Posterior cingulate gyrus (tissue), 11 donors: ENCODE results near the gene GTPBP4.
"Not testable (repeated sequence)": the region's sequence is repeated elsewhere in the genome, so short reads cannot be mapped to it uniquely, and the experiment has no call there.

Experiments
- DNase-seq, 10 donors: peaks; one replicate each; pipeline versions ENCODE4 v3.0.0 to v3.0.0-alpha.2; 2020 to 2021; ENCODE audit warnings: mixed read lengths in 3 of 10
- intact Hi-C: fragments of 100-400 bp; cut with DNase I; formaldehyde crosslinking; loops from one replicate; pipeline ENCODE4 v1.15.1; 2023

The GTPBP4 gene

DNA sequence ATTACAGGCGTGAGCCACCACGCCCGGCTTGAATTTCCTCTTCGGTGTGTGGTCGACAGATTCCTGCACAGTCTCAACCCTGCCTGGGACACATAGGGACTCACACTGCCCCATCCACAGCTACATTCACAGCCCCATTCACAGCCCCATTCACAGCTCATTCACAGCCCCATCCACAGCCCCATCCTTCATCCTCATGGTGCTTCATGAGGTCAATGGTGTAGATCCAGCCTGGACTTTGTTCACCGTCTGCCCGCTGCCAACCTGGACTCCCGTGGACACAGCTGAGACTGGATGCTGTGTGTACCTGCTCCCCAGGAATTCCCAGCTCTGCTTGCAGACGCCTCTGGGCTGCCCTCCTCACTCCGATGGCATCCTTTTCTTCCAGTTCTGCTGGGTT is 32.2 kb downstream of the GTPBP4 start:
- intact Hi-C loops, result no loop called here
- no peak for DNase-seq

DNA sequence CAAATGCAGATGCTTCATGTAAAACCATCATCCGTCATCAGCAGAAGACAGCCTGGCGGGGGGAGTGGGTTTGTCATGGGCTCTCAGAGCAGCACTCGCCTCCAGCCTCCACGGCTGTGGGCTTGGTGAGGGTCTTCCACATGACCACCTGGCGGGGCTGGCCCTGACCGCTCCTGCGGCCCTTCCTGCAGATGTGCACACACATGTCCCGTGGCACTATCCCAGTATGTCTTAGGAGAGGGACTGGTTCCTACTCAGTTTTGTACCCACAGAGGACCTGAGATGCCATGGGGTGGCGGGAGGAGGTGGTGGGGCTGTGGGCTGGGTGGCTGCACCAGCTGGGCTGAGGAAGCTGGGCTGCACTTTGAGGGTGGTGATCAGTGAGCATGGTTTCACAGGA is 32.7 kb downstream of the GTPBP4 start:
- intact Hi-C loops, result no loop called here
- DNase-seq, result no peak

DNA sequence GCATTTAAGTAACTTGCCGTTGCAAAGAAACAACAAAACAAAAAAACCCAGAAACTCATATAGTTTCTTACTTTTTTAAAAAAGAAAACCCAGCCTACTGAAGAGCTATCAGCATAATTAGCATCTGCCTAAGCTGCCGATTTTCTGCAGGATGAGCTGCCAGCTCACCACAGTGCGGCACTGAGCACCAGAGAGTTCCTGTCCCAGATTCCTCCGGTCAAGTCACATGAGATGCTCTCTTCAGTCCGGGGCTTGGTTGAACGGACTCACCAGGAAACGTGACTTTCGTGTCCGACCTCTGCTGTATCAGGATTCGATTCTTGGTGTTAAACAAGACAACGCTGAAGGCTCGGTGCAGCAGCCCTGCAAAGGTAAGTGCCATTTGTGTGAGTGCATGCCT is 34.2 kb downstream of the GTPBP4 start:
- intact Hi-C loops, result no loop called here
- peak in 8 of 10 donors; percentile 27 to 96 (median 63) for DNase-seq

DNA sequence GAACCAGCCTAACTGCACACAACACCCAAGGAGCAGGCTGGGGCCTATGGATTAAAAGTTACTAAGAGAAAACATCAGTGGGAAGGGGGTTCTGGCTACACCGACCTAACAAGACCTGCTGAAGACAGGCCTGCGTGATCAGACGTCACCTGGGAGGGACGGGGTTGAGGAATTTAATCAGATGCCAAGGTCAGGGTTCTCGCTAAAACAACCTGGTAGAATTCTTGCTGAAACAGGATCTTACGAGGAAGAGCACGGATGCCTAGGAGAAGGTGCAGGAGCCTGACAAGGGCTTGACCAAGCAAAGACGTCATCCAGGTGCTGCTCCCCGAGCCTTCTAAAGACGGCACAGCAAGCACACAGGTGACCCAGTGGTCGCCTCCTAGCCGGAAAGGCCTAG is 35.9 kb downstream of the GTPBP4 start:
- intact Hi-C loops, result no loop called here
- DNase-seq, result no peak

DNA sequence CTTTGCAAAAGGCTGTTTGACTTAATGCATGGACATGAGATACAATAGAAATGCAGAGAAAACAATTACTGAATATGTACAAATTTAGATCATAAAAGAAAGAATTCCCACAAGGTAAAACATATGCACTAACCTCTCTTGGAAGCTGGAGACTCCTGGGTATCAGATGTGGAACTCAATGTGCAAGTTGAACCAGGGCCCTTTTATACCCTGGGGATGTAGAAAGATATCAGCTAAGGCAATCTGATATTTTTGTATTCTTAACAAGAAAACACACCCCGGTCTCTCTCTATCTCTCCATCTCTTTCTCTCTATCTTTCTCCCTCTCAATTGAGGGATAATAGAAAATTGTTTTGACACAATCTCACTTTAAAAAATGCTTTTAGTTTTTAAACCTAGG is 37.4 kb downstream of the GTPBP4 start, which contains the start of gene IDI2:
TSS of gene IDI2 (minus strand) at position 177 of the 400 bp plus-strand sequence. CDS start 1,136 bp downstream, outside the sequence.
- intact Hi-C loops, result no loop called here
- DNase-seq, result no peak

DNA sequence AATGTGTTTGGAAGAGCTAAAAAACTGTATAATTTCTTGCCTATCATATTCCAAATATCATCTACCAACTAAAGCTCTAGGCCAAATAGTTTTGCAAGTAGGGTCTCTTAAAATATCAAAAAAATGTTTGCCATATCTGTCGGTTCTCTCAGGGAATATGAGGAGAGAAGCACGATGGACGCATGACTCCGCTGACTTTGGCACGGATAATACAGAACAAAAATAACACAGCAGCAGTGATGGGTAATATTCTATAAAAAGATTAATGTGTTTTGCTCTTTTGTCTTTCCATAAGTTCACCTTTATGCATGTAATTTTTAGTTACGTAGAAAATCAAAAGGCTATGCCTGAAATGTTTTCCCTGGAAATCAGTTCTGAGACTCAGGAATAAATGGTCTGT is 38.3 kb downstream of the GTPBP4 start:
- intact Hi-C loops, result no loop called here
- no peak for DNase-seq

DNA sequence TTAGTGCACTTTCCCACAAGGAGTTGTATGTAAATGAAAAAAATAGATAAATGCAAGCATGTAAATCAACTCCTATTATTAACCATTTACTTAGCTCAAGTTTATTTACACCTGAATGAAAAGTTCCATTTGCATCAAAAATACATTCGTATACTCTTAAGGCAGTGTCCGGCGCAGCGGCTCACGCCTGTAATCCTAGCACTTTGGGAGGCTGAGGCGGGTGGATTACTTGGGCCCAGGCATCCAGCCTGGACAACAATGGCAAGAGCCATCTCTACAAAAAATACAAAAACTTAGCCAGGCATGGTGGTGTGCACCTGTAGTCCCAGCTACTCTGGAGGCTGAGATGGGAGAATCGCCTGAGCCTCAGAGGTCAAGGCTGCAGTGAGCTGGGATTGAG is 41.6 kb downstream of the GTPBP4 start:
- DNase-seq, result no peak
- intact Hi-C loops, result no loop called here

DNA sequence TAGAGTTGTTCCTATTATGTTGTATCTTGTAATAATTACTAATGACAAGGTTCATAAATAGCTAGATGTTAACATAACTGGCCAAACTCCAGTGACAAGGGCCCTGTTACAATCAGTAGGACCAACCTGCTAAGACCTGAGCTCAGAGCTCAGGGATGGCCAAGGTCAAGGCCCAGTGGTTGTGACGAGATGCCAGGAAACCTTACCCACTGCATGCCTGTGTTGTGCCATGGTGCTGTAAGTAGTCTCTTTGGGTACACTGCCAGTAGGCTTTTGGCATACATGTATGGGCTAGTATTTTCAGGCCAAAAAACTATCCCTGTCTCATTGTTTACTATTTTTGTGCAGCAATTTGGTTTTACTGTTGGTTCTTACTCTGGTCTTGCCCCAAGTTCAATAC is 45.4 kb downstream of the GTPBP4 start:
- intact Hi-C loops, result no loop called here
- no peak for DNase-seq

DNA sequence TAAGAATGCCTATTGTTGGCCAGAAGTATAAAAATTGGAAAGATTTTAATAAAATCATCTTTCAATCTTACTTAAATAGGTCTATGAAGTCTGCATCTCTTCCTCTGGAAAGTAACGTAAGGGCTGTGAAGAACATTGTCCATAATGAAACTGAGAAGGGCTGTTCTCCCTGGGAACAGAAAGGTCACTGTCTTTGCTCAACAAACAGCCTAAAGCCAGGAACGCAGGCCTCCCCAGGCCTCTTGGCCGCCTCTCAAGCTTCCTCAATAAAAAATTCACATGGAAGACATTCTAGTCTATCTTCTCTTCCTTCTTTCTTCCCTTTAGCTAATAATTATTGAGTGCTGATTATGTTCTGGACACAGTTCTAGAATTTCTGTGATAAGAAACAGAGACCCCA is 46.5 kb downstream of the GTPBP4 start:
- DNase-seq, result peak in 1 of 10 donors; percentile 43
- intact Hi-C loops, result no loop called here

DNA sequence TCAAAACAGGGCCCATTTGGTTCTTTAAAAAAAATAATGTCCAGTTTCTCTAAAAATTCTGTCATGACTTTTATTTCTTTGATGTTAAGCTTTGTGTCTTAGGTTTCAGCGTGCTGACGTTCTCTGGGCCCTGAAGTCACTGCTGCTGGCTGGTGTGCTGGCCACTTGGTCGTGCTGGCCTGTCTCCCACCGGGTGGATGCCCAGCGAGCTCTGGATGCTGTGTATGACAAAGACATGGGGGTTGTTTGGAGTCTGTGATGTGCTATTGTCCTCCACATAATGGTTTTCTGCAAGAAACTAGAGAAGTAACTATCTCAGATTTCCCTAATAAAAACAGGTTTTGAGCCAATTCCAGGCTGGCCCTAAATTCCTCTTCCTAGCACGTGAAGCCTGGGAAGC is 47.0 kb downstream of the GTPBP4 start:
- intact Hi-C loops, result no loop called here
- peak in 9 of 10 donors; percentile 30 to 94 (median 56) for DNase-seq

DNA sequence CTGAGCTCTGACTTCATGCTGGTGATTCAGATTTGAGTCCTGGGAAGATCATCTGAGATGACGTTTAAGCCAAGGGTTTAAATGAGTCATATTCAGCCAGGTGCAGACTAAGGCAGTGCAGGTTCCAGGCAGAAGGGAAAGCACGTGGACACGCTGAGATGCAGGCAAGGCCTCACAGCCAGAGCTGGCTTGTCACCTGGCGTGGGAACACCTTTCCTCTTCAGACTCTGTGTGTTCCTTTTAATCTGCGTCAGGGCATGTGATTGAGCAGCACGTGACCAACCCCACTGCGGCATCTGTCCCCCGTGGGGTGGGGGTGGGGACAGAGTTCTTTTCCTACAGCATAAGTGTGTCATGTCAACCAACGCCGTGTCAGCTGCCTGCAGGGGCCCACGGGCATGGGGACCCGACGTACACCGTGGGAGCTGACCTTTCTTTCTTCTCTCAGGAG is 48.1 kb downstream of the GTPBP4 start:
- intact Hi-C loops, result no loop called here
- DNase-seq, result no peak

DNA sequence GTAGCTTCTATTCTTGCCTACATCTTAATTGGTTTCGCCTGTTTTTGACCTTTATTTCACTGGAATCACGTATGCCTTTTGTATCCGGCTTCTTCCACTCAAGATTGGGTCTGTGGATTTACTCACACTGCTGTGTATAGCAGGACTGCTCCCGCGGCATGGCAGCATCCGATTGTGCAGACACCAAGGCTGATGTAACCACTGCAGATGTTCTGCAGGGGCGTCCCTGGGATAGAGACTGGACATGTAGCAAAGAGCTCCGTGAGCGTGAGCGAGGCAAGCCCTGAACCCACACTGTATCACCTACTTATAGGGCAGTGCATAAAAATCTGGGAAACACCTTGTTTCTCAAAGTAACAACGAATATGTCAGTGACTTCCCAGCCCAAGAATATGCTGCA is 48.9 kb downstream of the GTPBP4 start:
- peak in 4 of 10 donors; percentile 32 to 95 (median 62) for DNase-seq
- intact Hi-C loops, result no loop called here

DNA sequence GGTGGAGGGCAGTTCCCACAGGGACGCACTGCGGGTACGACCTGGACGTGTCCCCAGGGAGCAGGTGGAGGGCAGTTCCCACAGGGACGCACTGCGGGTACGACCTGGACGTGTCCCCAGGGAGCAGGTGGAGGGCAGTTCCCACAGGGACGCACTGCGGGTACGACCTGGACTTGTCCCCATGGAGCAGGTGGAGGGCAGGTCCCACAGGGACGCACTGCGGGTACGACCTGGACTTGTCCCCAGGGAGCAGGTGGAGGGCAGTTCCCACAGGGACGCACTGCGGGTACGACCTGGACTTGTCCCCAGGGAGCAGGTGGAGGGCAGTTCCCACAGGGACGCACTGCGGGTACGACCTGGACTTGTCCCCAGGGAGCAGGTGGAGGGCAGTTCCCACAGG is 50.5 kb downstream of the GTPBP4 start:
- DNase-seq, intact Hi-C loops: not testable (repeated sequence)

DNA sequence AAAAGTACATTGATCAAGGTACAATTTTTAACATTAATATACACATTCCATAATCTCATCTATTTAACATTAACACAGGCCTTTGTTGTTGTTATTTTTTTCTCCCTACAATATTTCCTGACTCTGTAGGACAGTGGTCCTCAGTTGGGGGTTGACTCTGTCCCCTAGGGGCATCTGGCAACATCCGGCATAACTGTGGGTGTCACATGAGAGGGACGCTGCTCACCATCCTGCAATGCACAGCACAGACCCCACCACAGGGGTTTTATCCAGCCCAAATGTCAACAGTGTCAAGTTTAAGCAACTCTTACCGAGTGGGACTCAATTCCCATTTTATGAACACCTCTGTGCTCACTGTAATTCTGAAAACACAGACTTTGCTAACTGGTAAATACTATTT is 51.9 kb downstream of the GTPBP4 start:
- no peak for DNase-seq
- intact Hi-C loops, result no loop called here

DNA sequence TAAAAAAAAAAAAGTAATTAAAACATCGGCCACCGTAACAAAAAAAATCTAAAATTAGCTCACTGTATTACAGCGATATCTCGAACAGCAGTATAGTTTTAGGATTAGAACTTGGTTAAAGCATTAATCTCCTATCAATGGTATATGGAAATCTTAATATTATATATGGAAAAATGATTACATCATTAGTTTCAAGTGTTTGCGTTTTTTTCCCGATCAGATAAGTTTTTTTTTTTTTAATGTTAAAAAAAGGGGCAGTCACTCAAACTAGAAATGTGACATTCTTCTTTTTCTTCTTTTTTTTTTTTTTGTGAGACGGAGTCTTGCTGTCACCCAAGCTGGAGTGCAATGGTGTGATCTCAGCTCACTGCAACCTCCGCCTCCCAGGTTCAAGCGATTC is 53.3 kb downstream of the GTPBP4 start:
- intact Hi-C loops, result no loop called here
- DNase-seq, result no peak

DNA sequence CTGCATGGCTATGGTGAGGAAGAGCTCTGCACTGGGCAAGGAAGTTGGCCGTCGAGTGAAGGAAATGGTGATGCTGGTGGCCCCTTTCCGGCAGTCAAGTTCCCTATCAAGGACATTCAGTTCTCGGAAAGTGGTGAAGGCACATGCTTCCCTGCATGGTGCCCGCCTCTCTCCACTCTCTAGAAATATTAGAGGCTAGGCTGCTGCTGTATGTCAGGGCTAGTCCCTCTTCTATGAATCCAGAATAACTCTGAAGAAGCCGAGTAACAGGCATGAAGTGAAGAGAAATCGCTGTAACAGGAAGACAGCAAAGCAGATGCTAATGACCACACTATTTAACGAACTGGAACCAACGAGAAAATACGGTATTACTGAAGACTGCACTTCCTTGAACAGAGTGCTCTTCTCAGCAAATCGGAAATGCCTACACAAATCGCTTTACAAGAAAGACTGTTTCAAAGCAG is 55.3 kb downstream of the GTPBP4 start:
- DNase-seq, result no peak
- intact Hi-C loops, result no loop called here

DNA sequence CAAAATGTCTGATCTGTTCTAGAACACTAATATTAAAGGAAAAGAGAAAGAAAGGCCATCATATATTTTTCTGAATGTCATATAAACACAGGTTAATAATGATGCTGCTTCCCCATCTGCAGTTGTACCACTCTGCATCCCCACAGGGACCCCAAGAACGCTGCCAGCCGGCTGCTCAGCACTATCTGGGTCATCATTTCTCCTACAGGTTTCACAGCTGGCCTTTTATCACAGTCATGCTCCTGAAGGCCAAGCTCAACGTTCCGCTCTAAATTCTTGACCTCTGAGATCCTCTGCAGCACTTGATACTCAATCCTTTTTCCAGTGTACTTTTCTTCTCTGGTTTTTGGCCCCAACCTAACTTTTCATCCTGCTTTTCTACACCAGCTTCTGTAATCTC is 55.9 kb downstream of the GTPBP4 start:
- intact Hi-C loops, result no loop called here
- DNase-seq, result no peak

DNA sequence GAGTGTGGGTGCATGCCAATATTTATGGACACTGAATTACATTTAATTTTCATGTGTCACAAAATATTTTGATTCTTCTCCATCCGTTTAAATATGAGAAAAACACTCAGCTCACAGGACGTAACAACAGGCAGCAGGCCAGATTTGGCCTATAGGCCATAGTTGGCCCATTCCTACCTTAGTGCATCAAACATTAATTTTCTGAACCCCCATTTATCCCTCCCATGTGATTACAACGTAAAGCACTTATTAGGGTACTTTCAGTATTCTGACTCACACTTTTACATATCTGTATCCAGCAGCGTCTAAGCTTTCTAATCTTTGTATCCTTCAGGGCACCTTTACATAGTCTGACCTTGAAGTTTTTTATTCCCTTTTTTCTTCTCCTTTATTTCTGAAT is 56.7 kb downstream of the GTPBP4 start:
- intact Hi-C loops, result no loop called here
- DNase-seq, result no peak

DNA sequence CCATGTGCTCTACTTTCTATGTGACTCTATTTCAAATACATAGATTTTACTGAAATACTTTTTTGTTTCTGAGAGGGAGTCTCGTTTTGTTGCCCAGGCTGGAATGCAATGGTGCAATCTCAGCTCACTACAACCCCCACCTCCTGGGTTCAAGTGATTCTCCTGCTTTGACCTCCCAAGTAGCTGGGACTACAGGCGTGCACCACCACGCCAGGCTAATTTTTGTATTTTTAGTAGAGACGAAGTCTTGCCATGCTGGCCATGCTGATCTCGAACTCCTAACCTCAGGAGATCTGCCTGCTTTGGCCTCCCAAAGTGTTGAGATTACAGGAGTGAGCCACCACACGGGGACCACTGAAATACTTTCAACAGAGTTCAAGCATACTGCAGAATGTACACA is 57.2 kb downstream of the GTPBP4 start:
- intact Hi-C loops, result no loop called here

DNA sequence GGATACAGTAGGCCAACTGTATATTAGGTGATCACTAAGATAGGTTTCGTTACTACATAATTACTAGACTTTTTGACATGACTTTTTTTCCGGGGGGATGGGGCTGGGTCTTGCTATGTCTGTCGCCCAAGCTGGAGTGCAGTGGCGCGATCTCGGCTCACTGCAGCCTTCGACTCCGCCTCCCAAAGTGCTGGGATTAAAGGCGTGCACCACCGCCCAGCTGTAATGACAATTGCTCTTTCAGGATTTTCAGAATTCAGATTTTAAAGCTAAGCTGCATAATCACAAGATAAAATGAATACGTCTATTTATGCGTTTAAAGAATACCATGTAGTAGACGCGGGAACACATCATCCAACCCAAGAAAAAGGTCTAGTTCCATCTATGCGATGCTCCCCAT is 59.7 kb downstream of the GTPBP4 start:
- intact Hi-C loops, result loop anchor here (2.0 kb wide), 1 partner anchor 115 kb away; no protein-coding TSS in a partner anchor
- peak in 1 of 10 donors; percentile 77 for DNase-seq

More for the DNA sequence above, 57.2 kb downstream of the GTPBP4 start:
- no peak for DNase-seq

DNA sequence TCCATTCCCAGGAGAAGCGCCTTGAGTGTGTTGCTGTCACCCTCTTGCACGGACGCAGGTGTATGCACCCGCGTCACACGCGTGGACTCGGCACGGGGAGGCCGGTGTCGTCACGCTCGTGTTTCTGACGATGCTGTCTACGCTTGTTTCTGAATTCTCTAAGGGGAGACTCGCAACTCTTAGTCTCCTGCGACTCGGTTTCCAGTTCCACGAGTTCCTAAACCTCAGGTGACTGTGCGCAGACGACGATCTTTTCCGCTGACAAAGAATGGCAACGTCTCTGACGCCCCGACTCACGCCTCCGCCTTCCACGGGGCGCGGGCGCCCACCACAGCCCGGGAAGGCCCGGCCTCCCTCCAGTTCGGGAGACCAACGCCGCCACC is 60.1 kb downstream of the GTPBP4 start:
- intact Hi-C loops, result loop anchor here (2.0 kb wide), 1 partner anchor 116 kb away; no protein-coding TSS in a partner anchor
- peak in 8 of 10 donors; percentile 17 to 87 (median 55) for DNase-seq

DNA sequence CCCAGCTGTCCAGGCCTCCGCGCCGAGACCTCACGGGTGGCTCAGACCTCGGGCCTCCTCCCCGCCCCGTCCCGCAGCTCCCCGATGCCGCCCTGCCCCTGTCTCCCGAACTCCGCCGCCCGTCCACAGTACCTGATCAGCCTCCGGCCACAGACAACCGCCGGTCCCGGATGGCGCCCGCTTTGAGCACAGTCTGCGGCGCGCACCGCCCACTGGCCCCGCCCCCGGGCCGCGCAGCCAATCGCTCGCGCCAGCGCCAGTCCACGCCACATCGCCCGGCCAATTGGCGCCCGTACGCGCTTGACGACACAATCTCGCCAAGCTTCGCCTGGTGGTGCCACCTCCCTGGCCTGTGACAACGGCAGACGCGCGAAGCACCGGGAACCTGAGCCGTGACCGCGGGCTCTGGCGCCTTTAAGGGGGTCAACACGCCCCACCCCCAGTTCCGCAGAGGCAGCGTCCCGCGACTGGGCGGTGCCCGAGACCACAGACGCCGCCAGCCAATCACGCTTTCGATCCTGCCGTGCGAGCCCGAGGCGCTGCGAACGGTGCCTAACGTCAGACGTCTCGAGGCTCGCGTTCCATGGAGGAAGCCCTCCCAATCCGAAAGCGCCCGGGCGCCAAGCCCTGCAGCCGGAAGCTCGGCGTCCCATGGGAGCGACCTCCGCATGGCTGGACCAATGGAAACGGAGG is 60.6 kb downstream of the GTPBP4 start, which contains the start of gene IDI1:
TSS of gene IDI1 (minus strand) at position 388 of the 693 bp plus-strand sequence. CDS start at position 272, 116 bp downstream.
- intact Hi-C loops, result loop anchor here (2.0 kb wide), 1 partner anchor 116 kb away; no protein-coding TSS in a partner anchor
- peak; percentile 94 to 100 (median 98) for DNase-seq
